SK-N-SH (cell line): Measurements from ENCODE around the gene SSNA1. TPM values are rescaled to one million over a fixed set of nuclear protein-coding genes. Genes with fewer than 3 reads are reported as not detected.

Experiments
- CTCF ChIA-PET: fragments of 300-600, 350-600 bp; formaldehyde crosslinking; extraction: SDS; loops from one replicate; lab custom pipeline; 2021; lab: Yijun Ruan, JAX
- POLR2A ChIA-PET: fragments of 350-600 bp; sonication (Branson Sonifier 250); formaldehyde crosslinking; extraction: SDS; loops from one replicate; lab custom pipeline; 2020; ENCODE audit warnings: antibody characterized with exemption, inconsistent platforms; lab: Yijun Ruan, JAX
- DNase-seq: peaks from one replicate; pipeline ENCODE4 v3.0.0; 2012
- H2AFZ ChIP-seq: fragments of 200-600 bp; sonication (generic); 2 replicates; pipeline ENCODE4 v1.8.1; 2016; ENCODE audit warnings: antibody characterized with exemption, mild to moderate bottlenecking, low read depth
- H3F3A ChIP-seq: fragments of 200-600 bp; sonication (generic); replicated peaks from 2 replicates; pipeline ENCODE3; 2016; ENCODE audit warnings: antibody characterized with exemption, mild to moderate bottlenecking; ENCODE audit not compliant: insufficient read depth
- H3K27ac ChIP-seq, 2 experiments: fragments of 200-500 bp in 1 of 2; fragments of 200-600 bp in 1 of 2; sonication (Bioruptor generic) in 1 of 2; sonication (generic), shearing (Covaris generic) in 1 of 2; 2 replicates each; pipeline versions ENCODE4 v1.5.1 to v1.6.1; 2014 to 2016; ENCODE audit warnings: low read depth in 2 of 2, inconsistent platforms in 1 of 2, low read length in 1 of 2, mild to moderate bottlenecking in 1 of 2, mixed read lengths in 1 of 2
- H3K27me3 ChIP-seq: fragments of 200-600 bp; sonication (generic), shearing (Covaris generic); 2 replicates; pipeline ENCODE4 v1.6.1; 2016; ENCODE audit warnings: mixed run types; ENCODE audit not compliant: insufficient read depth
- H3K36me3 ChIP-seq, 2 experiments: fragments of 200-500 bp in 1 of 2; fragments of 200-600 bp in 1 of 2; sonication (Bioruptor generic) in 1 of 2; sonication (generic) in 1 of 2; replicated peaks in 1 of 2; 2 replicates each; pipeline versions ENCODE3 to v1.5.1; 2014 to 2016; ENCODE audit warnings: low read length in 1 of 2, mild to moderate bottlenecking in 1 of 2; ENCODE audit not compliant: insufficient read depth in 2 of 2, control insufficient read depth in 1 of 2
- H3K4me1 ChIP-seq, 2 experiments: fragments of 200-500 bp in 1 of 2; fragments of 200-600 bp in 1 of 2; sonication (Bioruptor generic) in 1 of 2; sonication (generic), shearing (Covaris generic) in 1 of 2; 2 replicates each; pipeline versions ENCODE4 v1.5.1 to v1.6.1; 2014 to 2016; ENCODE audit warnings: low read depth in 1 of 2, low read length in 1 of 2, mixed run types in 1 of 2; ENCODE audit not compliant: insufficient read depth in 2 of 2, control insufficient read depth in 1 of 2
- H3K4me2 ChIP-seq: fragments of 200-600 bp; sonication (generic), shearing (Covaris generic); 2 replicates; pipeline ENCODE4 v1.6.1; 2017; ENCODE audit warnings: mixed run types
- H3K4me3 ChIP-seq, 2 experiments: fragments of 200-500 bp in 1 of 2; fragments of 200-600 bp in 1 of 2; sonication (Bioruptor generic) in 1 of 2; sonication (generic), shearing (Covaris generic) in 1 of 2; 2 replicates each; pipeline versions ENCODE4 v1.5.1 to v1.8.1; 2014 to 2016; ENCODE audit warnings: low read depth in 2 of 2, inconsistent platforms in 1 of 2, low read length in 1 of 2, mild to moderate bottlenecking in 1 of 2, mixed read lengths in 1 of 2, moderate library complexity in 1 of 2
- H3K79me2 ChIP-seq: fragments of 200-600 bp; sonication (generic); 2 replicates; pipeline ENCODE4 v1.8.1; 2017; ENCODE audit warnings: mild to moderate bottlenecking; ENCODE audit not compliant: insufficient read depth
- H3K9ac ChIP-seq: fragments of 200-600 bp; sonication (generic); 2 replicates; pipeline ENCODE4 v1.6.1; 2017; ENCODE audit warnings: mixed run types
- H3K9me2 ChIP-seq: fragments of 200-600 bp; sonication (generic); 2 replicates; pipeline ENCODE4 v1.6.1; 2017; ENCODE audit warnings: mixed run types
- H3K9me3 ChIP-seq: fragments of 200-600 bp; sonication (generic); 2 replicates; pipeline ENCODE4 v1.6.1; 2017; ENCODE audit warnings: mixed run types, mild to moderate bottlenecking, moderate library complexity
- H4K20me1 ChIP-seq: fragments of 200-600 bp; sonication (generic); 2 replicates; pipeline ENCODE4 v1.6.1; 2017; ENCODE audit warnings: mild to moderate bottlenecking, mixed run types; ENCODE audit not compliant: insufficient read depth
- CHD2 ChIP-seq: fragments of 150-350 bp; IDR thresholded peaks from 2 replicates; pipeline ENCODE4 v1.6.1; 2018; ENCODE audit warnings: low read length; ENCODE audit not compliant: partially characterized antibody
- ELF1 ChIP-seq: IDR thresholded peaks from 2 replicates; pipeline ENCODE4 v1.4.0; 2012
- EP300 ChIP-seq, 2 experiments: IDR thresholded peaks; 2 replicates each; pipeline versions ENCODE4 v1.4.0 to v1.6.1; 2012; ENCODE audit warnings: borderline replicate concordance in 1 of 2, low read depth in 1 of 2, low read length in 1 of 2
- FOSL2 ChIP-seq: IDR thresholded peaks from 2 replicates; pipeline ENCODE4 v1.4.0; 2012; ENCODE audit warnings: low read depth, mild to moderate bottlenecking, moderate library complexity, borderline replicate concordance
- GATA2 ChIP-seq: sonication (generic); formaldehyde crosslinking; IDR thresholded peaks from 2 replicates; pipeline ENCODE4 v1.5.0; 2020; ENCODE audit warnings: mild to moderate bottlenecking, missing genetic modification reagents
- JUND ChIP-seq: IDR thresholded peaks from 2 replicates; pipeline ENCODE4 v1.4.0; 2012
- NRF1 ChIP-seq: IDR thresholded peaks from 2 replicates; pipeline ENCODE4 v1.6.1; 2012; ENCODE audit warnings: low read depth, mild to moderate bottlenecking, low read length
- RCOR1 ChIP-seq: fragments of 150-350 bp; IDR thresholded peaks from 2 replicates; pipeline ENCODE4 v1.6.1; 2017; ENCODE audit warnings: antibody characterized with exemption, low read length
- REST ChIP-seq: IDR thresholded peaks from 2 replicates; pipeline ENCODE4 v1.6.1; 2012; ENCODE audit warnings: mild to moderate bottlenecking, low read depth, low read length, moderate library complexity
- RFX5 ChIP-seq: IDR thresholded peaks from 2 replicates; pipeline ENCODE4 v1.6.1; 2012; ENCODE audit warnings: mild to moderate bottlenecking, improper control_type of control experiment, low read length
- SIN3A ChIP-seq: IDR thresholded peaks from 2 replicates; pipeline ENCODE4 v1.6.1; 2012; ENCODE audit warnings: low read depth, mild to moderate bottlenecking, low read length, moderate library complexity, borderline replicate concordance
- TAF1 ChIP-seq: IDR thresholded peaks from 2 replicates; pipeline ENCODE4 v1.6.1; 2012; ENCODE audit warnings: low read depth, mild to moderate bottlenecking, low read length, moderate library complexity, borderline replicate concordance
- TCF12 ChIP-seq: IDR thresholded peaks from 2 replicates; pipeline ENCODE4 v1.4.0; 2012
- TEAD4 ChIP-seq: IDR thresholded peaks from 2 replicates; pipeline ENCODE4 v1.4.0; 2012; ENCODE audit warnings: mild to moderate bottlenecking, borderline replicate concordance; ENCODE audit not compliant: insufficient read depth
- WGBS: methylation state at CpG from one replicate; pipeline ENCODE4 v1.1.6; 2017; ENCODE audit warnings: low lambda C conversion rate; 5-methylcytosine and 5-hydroxymethylcytosine counted together
- polyA plus RNA-seq, 3 experiments: library from polyadenylated mRNA; depleted of rRNA; stranded (reverse); fragments of >200 nt; gene quantifications; 2 replicates each; pipeline ENCODE4 v1.2.3, GENCODE V29; 2012
- TF ChIP-seq, protein P1 (sequence below): IDR thresholded peaks from 2 replicates; pipeline ENCODE4 v1.4.0; 2012; ENCODE audit warnings: low read depth, borderline replicate concordance
- TF ChIP-seq, protein P2 (sequence below): fragments of 150-350 bp; IDR thresholded peaks from 2 replicates; pipeline ENCODE4 v1.6.1; 2017; ENCODE audit warnings: antibody characterized with exemption, low read length, low read depth, borderline replicate concordance
- TF ChIP-seq, protein P3 (sequence below): fragments of 150-350 bp; IDR thresholded peaks from 2 replicates; pipeline ENCODE4 v1.6.1; 2016; ENCODE audit warnings: mild to moderate bottlenecking, low read depth, low read length

Gene SSNA1
- polyA plus RNA-seq, 1 of the 3 experiments (the other 2 are of a cell fraction): 124 TPM

DNA sequence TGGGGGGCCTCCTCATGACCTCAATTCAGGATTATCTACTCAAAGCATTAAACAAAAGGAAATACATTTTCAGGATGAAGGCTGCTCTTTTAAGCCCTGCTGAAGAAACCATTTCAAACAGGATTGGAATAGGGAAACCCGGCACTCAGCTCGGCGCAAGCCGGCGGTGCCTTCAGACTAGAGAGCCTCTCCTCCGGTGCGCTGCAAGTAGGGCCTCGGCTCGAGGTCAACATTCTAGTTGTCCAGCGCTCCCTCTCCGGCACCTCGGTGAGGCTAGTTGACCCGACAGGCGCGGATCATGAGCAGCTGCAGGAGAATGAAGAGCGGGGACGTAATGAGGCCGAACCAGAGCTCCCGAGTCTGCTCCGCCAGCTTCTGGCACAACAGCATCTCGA is 16.3 kb downstream of the SSNA1 start:
- Histone ChIP-seq H4K20me1 (no peaks in the 10 kb centered on the region), H3K9me2 (no peaks in the 10 kb centered on the region), H3K4me2 (peak overlapping the region; percentile 100), H3K27me3 (no peaks in the 10 kb centered on the region), H3K79me2 (peaks cover 69% of the 10 kb centered on the region), H3F3A (peaks cover 14% of the 10 kb centered on the region), H3K9me3 (no peaks in the 10 kb centered on the region), H3K36me3 (no peaks in the 10 kb centered on the region), H3K9ac (peak overlapping the region; percentile 99), H3K27ac (no peak overlapping the region; a peak in 1 of 4 replicates), H2AFZ (peak overlapping the region; percentile 56; the same call in 1 of the 2 replicates), H3K4me3 (peak overlapping the region; percentile 87 to 100), H3K4me1 (peaks cover 11 to 38% of the 10 kb centered on the region in 2 experiments)
- WGBS: 4% methylated on average over 13 of the region's 21 CpGs
- no peak for TF ChIP-seq TCF12
- TF ChIP-seq RCOR1: no peak
- no peak for TF ChIP-seq CHD2
- no peak for TF ChIP-seq REST
- no peak for TF ChIP-seq NRF1
- no peak for TF ChIP-seq SIN3A
- no peak for TF ChIP-seq JUND
- no peak for TF ChIP-seq FOSL2
- TF ChIP-seq TAF1: no peak
- no peak for TF ChIP-seq EP300 (IDR thresholded peaks at IDR 0.05; ENCODE audit: borderline replicate concordance in 1 of 2, low read depth in 1 of 2, low read length in 1 of 2)
- TF ChIP-seq, protein P1, sequence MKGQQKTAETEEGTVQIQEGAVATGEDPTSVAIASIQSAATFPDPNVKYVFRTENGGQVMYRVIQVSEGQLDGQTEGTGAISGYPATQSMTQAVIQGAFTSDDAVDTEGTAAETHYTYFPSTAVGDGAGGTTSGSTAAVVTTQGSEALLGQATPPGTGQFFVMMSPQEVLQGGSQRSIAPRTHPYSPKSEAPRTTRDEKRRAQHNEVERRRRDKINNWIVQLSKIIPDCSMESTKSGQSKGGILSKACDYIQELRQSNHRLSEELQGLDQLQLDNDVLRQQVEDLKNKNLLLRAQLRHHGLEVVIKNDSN: no peak
- no peak for TF ChIP-seq ELF1
- TF ChIP-seq GATA2: no peak
- TF ChIP-seq RFX5: no peak
- TF ChIP-seq TEAD4: no peak
- TF ChIP-seq, protein P2, sequence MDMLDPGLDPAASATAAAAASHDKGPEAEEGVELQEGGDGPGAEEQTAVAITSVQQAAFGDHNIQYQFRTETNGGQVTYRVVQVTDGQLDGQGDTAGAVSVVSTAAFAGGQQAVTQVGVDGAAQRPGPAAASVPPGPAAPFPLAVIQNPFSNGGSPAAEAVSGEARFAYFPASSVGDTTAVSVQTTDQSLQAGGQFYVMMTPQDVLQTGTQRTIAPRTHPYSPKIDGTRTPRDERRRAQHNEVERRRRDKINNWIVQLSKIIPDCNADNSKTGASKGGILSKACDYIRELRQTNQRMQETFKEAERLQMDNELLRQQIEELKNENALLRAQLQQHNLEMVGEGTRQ: no peak
- TF ChIP-seq, protein P3, sequence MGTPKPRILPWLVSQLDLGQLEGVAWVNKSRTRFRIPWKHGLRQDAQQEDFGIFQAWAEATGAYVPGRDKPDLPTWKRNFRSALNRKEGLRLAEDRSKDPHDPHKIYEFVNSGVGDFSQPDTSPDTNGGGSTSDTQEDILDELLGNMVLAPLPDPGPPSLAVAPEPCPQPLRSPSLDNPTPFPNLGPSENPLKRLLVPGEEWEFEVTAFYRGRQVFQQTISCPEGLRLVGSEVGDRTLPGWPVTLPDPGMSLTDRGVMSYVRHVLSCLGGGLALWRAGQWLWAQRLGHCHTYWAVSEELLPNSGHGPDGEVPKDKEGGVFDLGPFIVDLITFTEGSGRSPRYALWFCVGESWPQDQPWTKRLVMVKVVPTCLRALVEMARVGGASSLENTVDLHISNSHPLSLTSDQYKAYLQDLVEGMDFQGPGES: no peak
- DNase-seq: no peak
- CTCF ChIA-PET: interaction anchor here (0.8 to 2.5 kb wide), 6 partner anchors 15 to 155 kb away, joined by 4 to 9 read pairs (median 4); partner anchors contain the start of gene RNF224
- POLR2A ChIA-PET: interaction anchor here (0.6 to 1.5 kb wide), 9 partner anchors 9 to 165 kb away, joined by 3 to 6 read pairs (median 3); partner anchors contain the start of genes RNF224 and SSNA1
